ENCODE data around the gene ZBTB20.

- TF ChIP-seq CTCF (IDR thresholded peaks at IDR 0.05): no peak
- no peak for TF ChIP-seq POLR2A (IDR thresholded peaks at IDR 0.05)
These were observed 193.3 kb downstream of the ZBTB20 start for GRCh38 chr3:114953800-114954199.
